Brain microvascular endothelial cell (primary cell): Measurements from ENCODE around the gene TTC1.
"Not testable (repeated sequence)": the region's sequence is repeated elsewhere in the genome, so short reads cannot be mapped to it uniquely, and the experiment has no call there.

ENCODE experiments used
- DNase-seq: peaks from one replicate; pipeline ENCODE4 v3.0.0-alpha.2; 2020
- H3K27ac ChIP-seq: fragments of 250-450 bp; sonication (Bioruptor Pico); 2 replicates; pipeline ENCODE4 v1.5.1; 2020; ENCODE audit warnings: mild to moderate bottlenecking, moderate library complexity
- H3K27me3 ChIP-seq: fragments of 250-450 bp; sonication (Bioruptor Pico); replicated peaks from 2 replicates; pipeline ENCODE4 v1.5.1; 2020; ENCODE audit warnings: mild to moderate bottlenecking
- H3K36me3 ChIP-seq: fragments of 250-450 bp; sonication (Bioruptor Pico); replicated peaks from 2 replicates; pipeline ENCODE4 v1.5.1; 2020; ENCODE audit warnings: mild to moderate bottlenecking
- H3K4me3 ChIP-seq: 2 replicates; pipeline ENCODE4 v1.5.1; 2011; ENCODE audit warnings: low read depth, mild to moderate bottlenecking, control low read depth, low read length, moderate library complexity
- CTCF ChIP-seq: IDR thresholded peaks from 2 replicates; pipeline ENCODE4 v1.5.1; 2011; ENCODE audit warnings: low read depth, mild to moderate bottlenecking, moderate library complexity, low read length, control low read depth, inconsistent platforms; ENCODE audit errors: missing control alignments
- in situ Hi-C: cut with HindIII; loops from 2 replicates; pipeline ENCODE4 v1.10.0; 2017; ENCODE audit warnings: low sequenced_read_pairs, low pct_ligation_motif_present

Gene TTC1

GRCh38 chr5:160008877-160009590 is at the start of gene TTC1:
Gene TTC1 (plus strand): TSS chr5:160009139. CDS start chr5:160010529, 1,390 bp downstream.
- peak; percentile 98 for DNase-seq
- Histone ChIP-seq H3K27ac (peak within 1 kb of the TSS; percentile 80), H3K27me3 (no peaks in the 10 kb centered on the region), H3K4me3 (peak within 1 kb of the TSS; percentile 100), H3K36me3 (peaks cover 12% of the 10 kb centered on the region)
- in situ Hi-C loops: no loop called here
- TF ChIP-seq CTCF: no peak

GRCh38 chr5:159961176-159962160 is 47.5 kb upstream of the TTC1 start:
- Histone ChIP-seq H3K36me3 (no peaks in the 10 kb centered on the region), H3K27me3 (no peaks in the 10 kb centered on the region), H3K27ac (no peak overlapping the region), H3K4me3 (no peak overlapping the region)
- in situ Hi-C loops: no loop called here
- no peak for TF ChIP-seq CTCF
- no peak for DNase-seq

GRCh38 chr5:159962214-159962613 is 46.7 kb upstream of the TTC1 start:
- no peak for DNase-seq
- TF ChIP-seq CTCF: no peak
- in situ Hi-C loops: no loop called here
- no peaks in the 10 kb centered on the region for H3K27me3 ChIP-seq
- no peak overlapping the region for H3K27ac ChIP-seq
- no peak overlapping the region for H3K4me3 ChIP-seq
- no peaks in the 10 kb centered on the region for H3K36me3 ChIP-seq

- DNase-seq: no peak
- in situ Hi-C loops: no loop called here
These were observed 45.0 kb upstream of the TTC1 start for GRCh38 chr5:159963935-159964334.

GRCh38 chr5:159965031-159965837 is 43.7 kb upstream of the TTC1 start:
- in situ Hi-C loops: no loop called here

More at GRCh38 chr5:159963935-159964334, 45.0 kb upstream of the TTC1 start:
- no peak overlapping the region for H3K27ac ChIP-seq
- no peaks in the 10 kb centered on the region for H3K36me3 ChIP-seq
- no peak for TF ChIP-seq CTCF
- H3K4me3 ChIP-seq: no peak overlapping the region
- no peaks in the 10 kb centered on the region for H3K27me3 ChIP-seq

GRCh38 chr5:159965838-159966128 is 43.2 kb upstream of the TTC1 start:
- in situ Hi-C loops, H3K4me3 ChIP-seq, H3K36me3 ChIP-seq, H3K27ac ChIP-seq, H3K27me3 ChIP-seq, DNase-seq: not testable (repeated sequence)

More at GRCh38 chr5:159965031-159965837, 43.7 kb upstream of the TTC1 start:
- no peaks in the 10 kb centered on the region for H3K27me3 ChIP-seq
- no peak overlapping the region for H3K4me3 ChIP-seq
- H3K27ac ChIP-seq: no peak overlapping the region
- H3K36me3 ChIP-seq: no peaks in the 10 kb centered on the region
- peak; percentile 46 for DNase-seq
- TF ChIP-seq CTCF: peak; percentile 85
